AG04449 (cell line): ENCODE results near the gene SOX6.

Experiments used
- CTCF ChIA-PET: fragments of 350-600 bp; formaldehyde crosslinking; extraction: SDS; loops from one replicate; lab custom pipeline; 2021; ENCODE audit warnings: antibody characterized with exemption; lab: Yijun Ruan, JAX
- POLR2A ChIA-PET: fragments of 400-600, 350-600 bp; formaldehyde crosslinking; extraction: SDS; loops from one replicate; lab custom pipeline; 2020; ENCODE audit warnings: antibody characterized with exemption, inconsistent platforms; lab: Yijun Ruan, JAX
- DNase-seq: peaks from one replicate; pipeline ENCODE4 v3.0.0-alpha.2; 2010; ENCODE audit warnings: low read depth, low spot score
- H3K4me3 ChIP-seq: 2 replicates; pipeline ENCODE4 v1.5.1; 2011; ENCODE audit warnings: low read depth, mild to moderate bottlenecking, control low read depth, low read length
- TF ChIP-seq, protein P1 (sequence below): IDR thresholded peaks from one replicate; pipeline ENCODE4 v1.5.1; 2011; ENCODE audit warnings: mild to moderate bottlenecking, moderate library complexity, low read length, control low read depth, inconsistent platforms; ENCODE audit not compliant: insufficient read depth; ENCODE audit errors: missing control alignments

The SOX6 gene

GRCh38 chr11:16373768-16374167 lies 17.4 kb upstream of the SOX6 start:
- H3K4me3 ChIP-seq, result no peak overlapping the region
- POLR2A ChIA-PET, result no interaction called here
- CTCF ChIA-PET, result no interaction called here
- DNase-seq, result no peak
- TF ChIP-seq, protein P1, sequence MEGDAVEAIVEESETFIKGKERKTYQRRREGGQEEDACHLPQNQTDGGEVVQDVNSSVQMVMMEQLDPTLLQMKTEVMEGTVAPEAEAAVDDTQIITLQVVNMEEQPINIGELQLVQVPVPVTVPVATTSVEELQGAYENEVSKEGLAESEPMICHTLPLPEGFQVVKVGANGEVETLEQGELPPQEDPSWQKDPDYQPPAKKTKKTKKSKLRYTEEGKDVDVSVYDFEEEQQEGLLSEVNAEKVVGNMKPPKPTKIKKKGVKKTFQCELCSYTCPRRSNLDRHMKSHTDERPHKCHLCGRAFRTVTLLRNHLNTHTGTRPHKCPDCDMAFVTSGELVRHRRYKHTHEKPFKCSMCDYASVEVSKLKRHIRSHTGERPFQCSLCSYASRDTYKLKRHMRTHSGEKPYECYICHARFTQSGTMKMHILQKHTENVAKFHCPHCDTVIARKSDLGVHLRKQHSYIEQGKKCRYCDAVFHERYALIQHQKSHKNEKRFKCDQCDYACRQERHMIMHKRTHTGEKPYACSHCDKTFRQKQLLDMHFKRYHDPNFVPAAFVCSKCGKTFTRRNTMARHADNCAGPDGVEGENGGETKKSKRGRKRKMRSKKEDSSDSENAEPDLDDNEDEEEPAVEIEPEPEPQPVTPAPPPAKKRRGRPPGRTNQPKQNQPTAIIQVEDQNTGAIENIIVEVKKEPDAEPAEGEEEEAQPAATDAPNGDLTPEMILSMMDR, result no peak

- TF ChIP-seq, protein P1, result no peak
- ChIA-PET POLR2A (no interaction called here), CTCF (no interaction called here)
- DNase-seq, result no peak
- H3K4me3 ChIP-seq, result no peak overlapping the region
Observed at GRCh38 chr11:16372355-16372754, 16.0 kb upstream of the SOX6 start.

GRCh38 chr11:16367252-16367651 lies 10.9 kb upstream of the SOX6 start:
- ChIA-PET POLR2A (no interaction called here), CTCF (interaction anchor here (2.1 kb wide), 1 partner anchor 10 kb away, joined by 8 read pairs; the partner anchor contains the start of gene SOX6)
- TF ChIP-seq, protein P1, result no peak
- no peak for DNase-seq
- H3K4me3 ChIP-seq, result no peak overlapping the region

GRCh38 chr11:16365581-16366228 lies 9.4 kb upstream of the SOX6 start:
- ChIA-PET CTCF (interaction anchor here (0.6 to 0.8 kb wide), 2 partner anchors 15 to 39 kb away, joined by 3 read pairs; no protein-coding TSS in a partner anchor), POLR2A (no interaction called here)
- no peak for DNase-seq
- H3K4me3 ChIP-seq, result no peak overlapping the region
- TF ChIP-seq, protein P1, result no peak

GRCh38 chr11:16364254-16364653 lies 7.9 kb upstream of the SOX6 start:
- H3K4me3 ChIP-seq, result no peak overlapping the region
- no peak for DNase-seq
- ChIA-PET CTCF (no interaction called here), POLR2A (no interaction called here)
- TF ChIP-seq, protein P1, result no peak

GRCh38 chr11:16363706-16364105 lies 7.4 kb upstream of the SOX6 start:
- ChIA-PET CTCF (no interaction called here), POLR2A (no interaction called here)
- TF ChIP-seq, protein P1, result no peak
- no peak overlapping the region for H3K4me3 ChIP-seq
- DNase-seq, result no peak
